HepG2 (cell line): ENCODE data around the gene ZFAND2A.

Experiments used
- ATF1 ChIP-seq: IDR thresholded peaks from 2 replicates; pipeline ENCODE4 v1.6.1; 2016; ENCODE audit warnings: mild to moderate bottlenecking, control low read depth
- CTCF ChIP-seq: sonication (generic); formaldehyde crosslinking; IDR thresholded peaks from 2 replicates; pipeline ENCODE4 v1.5.0; 2020; ENCODE audit warnings: mild to moderate bottlenecking, missing genetic modification reagents, moderate library complexity
- DMAP1 ChIP-seq: IDR thresholded peaks from 2 replicates; pipeline ENCODE4 v1.6.1; 2016
- HOXA3 ChIP-seq: sonication (generic); formaldehyde crosslinking; IDR thresholded peaks from 2 replicates; pipeline ENCODE4 v1.5.0; 2020; ENCODE audit warnings: missing genetic modification reagents
- MLX ChIP-seq: IDR thresholded peaks from 2 replicates; pipeline ENCODE4 v1.6.1; 2016
- RBFOX2 ChIP-seq: fragments of 200-400 bp; formaldehyde crosslinking; IDR thresholded peaks from 2 replicates; pipeline ENCODE4 v1.6.1; 2017; ENCODE audit warnings: low read depth, mild to moderate bottlenecking, low read length
- SMARCC2 ChIP-seq: fragments of 450-650 bp; IDR thresholded peaks from 2 replicates; pipeline ENCODE4 v1.6.1; 2017; ENCODE audit warnings: antibody characterized with exemption, mild to moderate bottlenecking
- SNAPC2 ChIP-seq: sonication (generic); formaldehyde crosslinking; IDR thresholded peaks from 2 replicates; pipeline ENCODE4 v1.8.1; 2022; ENCODE audit warnings: mild to moderate bottlenecking, missing genetic modification reagents
- ZBTB34 ChIP-seq: sonication (generic); formaldehyde crosslinking; IDR thresholded peaks from 2 replicates; pipeline ENCODE4 v1.8.0; 2022; ENCODE audit warnings: mild to moderate bottlenecking, missing genetic modification reagents
- ZNF143 ChIP-seq: sonication (generic); formaldehyde crosslinking; IDR thresholded peaks from 2 replicates; pipeline ENCODE4 v1.4.0; 2020; ENCODE audit warnings: missing genetic modification reagents

GRCh38 chr7:1105189-1105588 is 54.8 kb downstream of the ZFAND2A start:
- no peak for TF ChIP-seq MLX (CRISPR knock-in tag)
- TF ChIP-seq SMARCC2: no peak
- no peak for TF ChIP-seq ZNF143 (CRISPR knock-in tag)
- no peak for TF ChIP-seq CTCF
- TF ChIP-seq HOXA3: no peak
- TF ChIP-seq DMAP1 (CRISPR knock-in tag): no peak
- no peak for TF ChIP-seq SNAPC2
- no peak for TF ChIP-seq RBFOX2
- TF ChIP-seq ATF1 (CRISPR knock-in tag): no peak
- no peak for TF ChIP-seq ZBTB34 (CRISPR knock-in tag)
